WERI-Rb-1 (cell line): ENCODE measurements around the gene ARF5.
"Not testable (repeated sequence)": the region's sequence is repeated elsewhere in the genome, so short reads cannot be mapped to it uniquely, and the experiment has no call there.

ENCODE experiments used
- DNase-seq: peaks from one replicate; pipeline ENCODE4 v3.0.0-alpha.2; 2020
- H3K27ac ChIP-seq: fragments of 250-450 bp; sonication (Bioruptor Pico); 2 replicates; pipeline ENCODE4 v1.5.1; 2020; ENCODE audit warnings: mild to moderate bottlenecking, moderate library complexity
- H3K27me3 ChIP-seq: fragments of 250-450 bp; sonication (Bioruptor Pico); 2 replicates; pipeline ENCODE4 v1.5.1; 2021; ENCODE audit warnings: mild to moderate bottlenecking, low read depth, moderate library complexity; ENCODE audit not compliant: insufficient read depth, severe bottlenecking
- H3K36me3 ChIP-seq: fragments of 250-450 bp; sonication (Bioruptor Pico); 2 replicates; pipeline ENCODE4 v1.5.1; 2020; ENCODE audit warnings: mild to moderate bottlenecking, moderate library complexity
- H3K4me3 ChIP-seq: 2 replicates; pipeline ENCODE4 v1.5.1; 2011; ENCODE audit warnings: low read depth, mild to moderate bottlenecking, control low read depth, low read length
- H3K9me3 ChIP-seq: fragments of 250-450 bp; sonication (Bioruptor Pico); 2 replicates; pipeline ENCODE4 v1.5.1; 2021; ENCODE audit warnings: mild to moderate bottlenecking, moderate library complexity; ENCODE audit not compliant: severe bottlenecking
- CTCF ChIP-seq: IDR thresholded peaks from 2 replicates; pipeline ENCODE4 v1.5.1; 2011; ENCODE audit warnings: low read depth, mild to moderate bottlenecking, control low read depth, inconsistent platforms, low read length

ARF5 gene

GRCh38 chr7:127588019-127588696 is at the start of gene ARF5:
TSS of gene ARF5 (plus strand) at chr7:127588411. CDS start at chr7:127588499, 88 bp downstream.
- no peaks in the 10 kb centered on the region for H3K27me3 ChIP-seq
- peaks cover 21% of the 10 kb centered on the region for H3K36me3 ChIP-seq
- DNase-seq, result peak; percentile 85
- no peak for TF ChIP-seq CTCF
- peak within 1 kb of the TSS; percentile 87 for H3K4me3 ChIP-seq
- H3K9me3 ChIP-seq, result peaks cover 7% of the 10 kb centered on the region
- peak within 1 kb of the TSS; percentile 84 for H3K27ac ChIP-seq

GRCh38 chr7:127539116-127539515 is 49.1 kb upstream of the ARF5 start:
- Histone ChIP-seq H3K27me3 (no peaks in the 10 kb centered on the region), H3K27ac (no peak overlapping the region), H3K9me3 (no peaks in the 10 kb centered on the region), H3K4me3 (no peak overlapping the region), H3K36me3 (no peaks in the 10 kb centered on the region)
- no peak for DNase-seq
- TF ChIP-seq CTCF, result no peak

- not testable (repeated sequence) for H3K27me3 ChIP-seq, DNase-seq, H3K4me3 ChIP-seq, H3K36me3 ChIP-seq, H3K9me3 ChIP-seq, H3K27ac ChIP-seq
Observed at GRCh38 chr7:127540461-127540860, 47.8 kb upstream of the ARF5 start.

- no peak overlapping the region for H3K4me3 ChIP-seq
- peaks cover 4% of the 10 kb centered on the region for H3K9me3 ChIP-seq
- no peak overlapping the region for H3K27ac ChIP-seq
- no peaks in the 10 kb centered on the region for H3K36me3 ChIP-seq
- no peak for DNase-seq
- no peak for TF ChIP-seq CTCF
- H3K27me3 ChIP-seq, result no peaks in the 10 kb centered on the region
Observed at GRCh38 chr7:127541548-127541947, 46.7 kb upstream of the ARF5 start.

GRCh38 chr7:127546313-127546712 is 41.9 kb upstream of the ARF5 start:
- no peak for TF ChIP-seq CTCF

GRCh38 chr7:127550247-127550646 is 38.0 kb upstream of the ARF5 start:
- Histone ChIP-seq H3K27me3 (no peaks in the 10 kb centered on the region), H3K27ac (no peak overlapping the region), H3K4me3 (no peak overlapping the region), H3K36me3 (no peaks in the 10 kb centered on the region), H3K9me3 (peaks cover 4% of the 10 kb centered on the region)
- DNase-seq, result no peak
- TF ChIP-seq CTCF, result no peak

More at GRCh38 chr7:127546313-127546712, 41.9 kb upstream of the ARF5 start:
- no peak overlapping the region for H3K4me3 ChIP-seq
- no peak overlapping the region for H3K27ac ChIP-seq
- no peak for DNase-seq
- no peaks in the 10 kb centered on the region for H3K27me3 ChIP-seq
- H3K36me3 ChIP-seq, result no peaks in the 10 kb centered on the region
- peaks cover 4% of the 10 kb centered on the region for H3K9me3 ChIP-seq
